SU-DHL-6 (cell line): ENCODE data around the gene FIBCD1.

Source experiments
- H2AFZ ChIP-seq: fragments of 200-600 bp; sonication (generic); 2 replicates; pipeline ENCODE4 v1.6.1; 2014; ENCODE audit warnings: low read depth, mild to moderate bottlenecking, moderate library complexity, mixed read lengths, antibody characterized with exemption, low read length; ENCODE audit not compliant: severe bottlenecking
- H3F3A ChIP-seq: fragments of 200-600 bp; shearing (Covaris generic); 2 replicates; pipeline ENCODE4 v1.6.0; 2016; ENCODE audit warnings: antibody characterized with exemption, mild to moderate bottlenecking; ENCODE audit not compliant: insufficient read depth
- H3K27ac ChIP-seq: fragments of 200-600 bp; sonication (generic); 2 replicates; pipeline ENCODE4 v1.5.1; 2016; ENCODE audit warnings: low read depth, mild to moderate bottlenecking, low read length, moderate library complexity, mixed read lengths
- H3K27me3 ChIP-seq: fragments of 200-600 bp; sonication (generic), shearing (Covaris generic); 2 replicates; pipeline ENCODE4 v1.6.0; 2014; ENCODE audit warnings: mild to moderate bottlenecking, low read length
- H3K36me3 ChIP-seq: fragments of 200-600 bp; sonication (generic); 2 replicates; pipeline ENCODE4 v1.6.1; 2014; ENCODE audit warnings: mild to moderate bottlenecking, low read length, mixed read lengths
- H3K4me2 ChIP-seq: fragments of 300-600, 200-600 bp; shearing (Covaris generic), sonication (generic); 2 replicates; pipeline ENCODE4 v1.6.0; 2014; ENCODE audit warnings: low read length, low read depth, mild to moderate bottlenecking; ENCODE audit not compliant: poor library complexity, severe bottlenecking
- H3K4me3 ChIP-seq: fragments of 200-600 bp; sonication (generic); 2 replicates; pipeline ENCODE4 v1.5.1; 2014; ENCODE audit warnings: antibody characterized with exemption, low read length, mild to moderate bottlenecking, mixed read lengths; ENCODE audit not compliant: insufficient read depth, poor library complexity, severe bottlenecking
- H3K79me2 ChIP-seq: fragments of 200-600 bp; sonication (generic); 2 replicates; pipeline ENCODE4 v1.6.1; 2014; ENCODE audit warnings: mild to moderate bottlenecking, low read length, moderate library complexity; ENCODE audit not compliant: insufficient read depth
- H3K9ac ChIP-seq: fragments of 200-600 bp; sonication (generic); 2 replicates; pipeline ENCODE4 v1.7.0; 2014; ENCODE audit warnings: mild to moderate bottlenecking, low read length
- H3K9me2 ChIP-seq: fragments of 200-600 bp; sonication (generic); replicated peaks from 2 replicates; pipeline ENCODE4 v1.6.1; 2014; ENCODE audit warnings: low read length; ENCODE audit not compliant: insufficient read depth
- H3K9me3 ChIP-seq: fragments of 200-600 bp; sonication (generic); 2 replicates; pipeline ENCODE4 v1.6.1; 2014; ENCODE audit warnings: low read length, mixed read lengths; ENCODE audit not compliant: insufficient read depth
- H4K20me1 ChIP-seq: fragments of 200-600 bp; sonication (generic); 2 replicates; pipeline ENCODE4 v1.6.1; 2014; ENCODE audit warnings: low read depth, mild to moderate bottlenecking, antibody characterized with exemption, low read length, moderate library complexity, mixed read lengths
- EZH2phosphoT487 ChIP-seq: fragments of 200-600 bp; sonication (generic), shearing (Covaris generic); conservative IDR thresholded peaks from 2 replicates; pipeline ENCODE4 v1.6.1; 2018; ENCODE audit warnings: mild to moderate bottlenecking, antibody characterized with exemption, low read length, moderate library complexity, mixed read lengths
- TF ChIP-seq, protein P1 (sequence below): fragments of 200-600 bp; sonication (generic); IDR thresholded peaks from one replicate; pipeline ENCODE4 v1.5.1; 2017; ENCODE audit warnings: antibody characterized with exemption, mild to moderate bottlenecking, low read length, moderate library complexity; ENCODE audit not compliant: insufficient read depth, poor library complexity, severe bottlenecking

Gene FIBCD1

GRCh38 chr9:130972957-130973685 lies 34.1 kb upstream of the FIBCD1 start:
- Histone ChIP-seq H3K4me3 (no peak overlapping the region), H3K27ac (no peak overlapping the region), H3F3A (no peaks in the 10 kb centered on the region), H3K36me3 (no peaks in the 10 kb centered on the region), H3K79me2 (no peaks in the 10 kb centered on the region), H3K9me2 (no peaks in the 10 kb centered on the region), H3K4me2 (no peak overlapping the region), H4K20me1 (no peaks in the 10 kb centered on the region), H3K9ac (no peak overlapping the region), H3K9me3 (no peaks in the 10 kb centered on the region), H3K27me3 (no peaks in the 10 kb centered on the region), H2AFZ (no peak overlapping the region)
- TF ChIP-seq EZH2phosphoT487: no peak
- TF ChIP-seq, protein P1, sequence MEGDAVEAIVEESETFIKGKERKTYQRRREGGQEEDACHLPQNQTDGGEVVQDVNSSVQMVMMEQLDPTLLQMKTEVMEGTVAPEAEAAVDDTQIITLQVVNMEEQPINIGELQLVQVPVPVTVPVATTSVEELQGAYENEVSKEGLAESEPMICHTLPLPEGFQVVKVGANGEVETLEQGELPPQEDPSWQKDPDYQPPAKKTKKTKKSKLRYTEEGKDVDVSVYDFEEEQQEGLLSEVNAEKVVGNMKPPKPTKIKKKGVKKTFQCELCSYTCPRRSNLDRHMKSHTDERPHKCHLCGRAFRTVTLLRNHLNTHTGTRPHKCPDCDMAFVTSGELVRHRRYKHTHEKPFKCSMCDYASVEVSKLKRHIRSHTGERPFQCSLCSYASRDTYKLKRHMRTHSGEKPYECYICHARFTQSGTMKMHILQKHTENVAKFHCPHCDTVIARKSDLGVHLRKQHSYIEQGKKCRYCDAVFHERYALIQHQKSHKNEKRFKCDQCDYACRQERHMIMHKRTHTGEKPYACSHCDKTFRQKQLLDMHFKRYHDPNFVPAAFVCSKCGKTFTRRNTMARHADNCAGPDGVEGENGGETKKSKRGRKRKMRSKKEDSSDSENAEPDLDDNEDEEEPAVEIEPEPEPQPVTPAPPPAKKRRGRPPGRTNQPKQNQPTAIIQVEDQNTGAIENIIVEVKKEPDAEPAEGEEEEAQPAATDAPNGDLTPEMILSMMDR: no peak

- Histone ChIP-seq H3K36me3 (no peaks in the 10 kb centered on the region), H3K4me2 (no peak overlapping the region), H3K4me3 (no peak overlapping the region), H3K79me2 (no peaks in the 10 kb centered on the region), H3K27me3 (no peaks in the 10 kb centered on the region), H3F3A (no peaks in the 10 kb centered on the region), H3K9ac (no peak overlapping the region), H4K20me1 (no peaks in the 10 kb centered on the region), H3K9me2 (no peaks in the 10 kb centered on the region), H3K9me3 (no peaks in the 10 kb centered on the region), H2AFZ (no peak overlapping the region), H3K27ac (no peak overlapping the region)
- no peak for TF ChIP-seq EZH2phosphoT487
Observed at GRCh38 chr9:130972277-130972956, 33.4 kb upstream of the FIBCD1 start.

- H3K27me3 ChIP-seq: no peaks in the 10 kb centered on the region
Observed at GRCh38 chr9:130971294-130971849, 32.3 kb upstream of the FIBCD1 start.

More at GRCh38 chr9:130971294-130971849, 32.3 kb upstream of the FIBCD1 start:
- no peak overlapping the region for H3K4me2 ChIP-seq
- H3K27ac ChIP-seq: no peak overlapping the region
- no peaks in the 10 kb centered on the region for H3K79me2 ChIP-seq
- H3K9ac ChIP-seq: no peak overlapping the region
- no peaks in the 10 kb centered on the region for H3K36me3 ChIP-seq
- no peak overlapping the region for H3K4me3 ChIP-seq
- no peaks in the 10 kb centered on the region for H3K9me3 ChIP-seq
- no peaks in the 10 kb centered on the region for H3K9me2 ChIP-seq
- H2AFZ ChIP-seq: no peak overlapping the region
- TF ChIP-seq EZH2phosphoT487: no peak
- TF ChIP-seq, protein P1: no peak
- no peaks in the 10 kb centered on the region for H3F3A ChIP-seq
- H4K20me1 ChIP-seq: no peaks in the 10 kb centered on the region
